ENCODE results near the gene PECR.

PECR gene

DNA sequence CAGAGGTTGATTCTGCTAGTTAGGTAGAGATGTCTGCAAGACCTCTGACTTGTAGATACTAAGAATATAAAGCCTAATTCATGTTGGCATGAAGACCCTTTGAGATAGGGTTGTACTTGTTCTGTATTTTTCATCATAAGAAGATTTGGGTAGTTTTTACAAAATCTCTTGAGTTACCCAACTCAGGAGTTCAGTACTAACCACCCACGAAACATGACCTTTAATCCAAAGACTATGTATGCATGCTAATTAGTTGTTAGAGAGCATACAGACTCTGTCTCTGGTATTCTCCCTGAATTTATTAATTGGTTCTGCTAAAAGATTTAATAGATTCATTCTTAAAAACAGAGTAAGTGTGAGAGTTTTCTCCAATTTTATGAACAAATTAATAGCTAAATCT is 16.9 kb downstream of the PECR start:
- TF ChIP-seq CTCF (IDR thresholded peaks at IDR 0.05) = no peak
- no peaks in the 10 kb centered on the region for H3K9me3 Mint-ChIP-seq
- no peak for DNase-seq
- H3K36me3 Mint-ChIP-seq (ENCODE audit: low read depth) = peaks cover 25% of the 10 kb centered on the region
- peaks cover 5% of the 10 kb centered on the region for H3K4me1 Mint-ChIP-seq
- H3K4me3 Mint-ChIP-seq = no peak overlapping the region
- no peaks in the 10 kb centered on the region for H3K27me3 Mint-ChIP-seq (ENCODE audit: low read depth, poor library complexity)
- H3K27ac Mint-ChIP-seq = no peak overlapping the region

DNA sequence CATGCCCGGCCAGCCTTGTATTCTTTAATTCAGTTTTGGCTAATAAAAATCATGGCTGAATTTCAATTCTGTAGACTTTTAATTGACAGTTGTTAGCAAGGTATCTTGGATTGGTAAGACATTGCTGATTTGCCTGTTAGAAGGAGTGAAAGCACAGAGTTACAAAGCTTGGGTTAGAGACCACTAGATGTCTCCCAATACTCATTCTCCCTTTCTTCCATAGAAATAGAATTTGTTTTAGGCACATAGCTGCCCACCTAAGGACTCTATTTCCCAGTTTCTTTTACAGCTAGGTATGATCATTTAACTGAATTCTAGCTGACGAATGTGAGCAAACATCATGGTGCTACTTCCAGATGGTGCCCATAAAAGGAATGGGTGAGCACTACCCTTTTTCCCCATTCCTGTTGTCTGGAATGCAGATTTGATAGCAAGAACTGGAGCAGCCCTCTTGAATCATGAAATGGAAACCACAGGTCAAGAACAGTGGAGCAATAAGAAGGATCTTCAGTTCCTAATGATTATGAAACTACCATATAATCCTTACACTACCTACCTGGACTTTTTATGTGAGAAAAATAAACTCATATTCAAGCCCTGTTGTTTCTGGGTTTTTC is 17.5 kb downstream of the PECR start:
- Mint-ChIP-seq H3K27ac (no peak overlapping the region), H3K4me1 (peaks cover 1% of the 10 kb centered on the region), H3K9me3 (no peaks in the 10 kb centered on the region), H3K4me3 (no peak overlapping the region), H3K27me3 (ENCODE audit: low read depth, poor library complexity) (no peaks in the 10 kb centered on the region), H3K36me3 (ENCODE audit: low read depth) (peaks cover 26% of the 10 kb centered on the region)
- no peak for TF ChIP-seq CTCF (IDR thresholded peaks at IDR 0.05)
- DNase-seq = no peak

- Mint-ChIP-seq H3K27me3 (ENCODE audit: low read depth, poor library complexity) (no peaks in the 10 kb centered on the region), H3K27ac (no peak overlapping the region), H3K9me3 (no peaks in the 10 kb centered on the region), H3K4me1 (peaks cover 20% of the 10 kb centered on the region), H3K4me3 (no peak overlapping the region), H3K36me3 (ENCODE audit: low read depth) (peaks cover 34% of the 10 kb centered on the region)
- TF ChIP-seq CTCF (IDR thresholded peaks at IDR 0.05) = no peak
- no peak for DNase-seq
Observed at GRCh38 chr2:216059233-216059834, 22.3 kb downstream of the PECR start.

- no peak for DNase-seq
- TF ChIP-seq CTCF (IDR thresholded peaks at IDR 0.05) = no peak
- peaks cover 35% of the 10 kb centered on the region for H3K36me3 Mint-ChIP-seq (ENCODE audit: low read depth)
- no peaks in the 10 kb centered on the region for H3K9me3 Mint-ChIP-seq
- H3K27ac Mint-ChIP-seq = peak overlapping the region; percentile 81
- H3K27me3 Mint-ChIP-seq (ENCODE audit: low read depth, poor library complexity) = no peaks in the 10 kb centered on the region
- no peak overlapping the region for H3K4me3 Mint-ChIP-seq
- peaks cover 20% of the 10 kb centered on the region for H3K4me1 Mint-ChIP-seq
Observed at GRCh38 chr2:216057688-216058193, 23.9 kb downstream of the PECR start.

DNA sequence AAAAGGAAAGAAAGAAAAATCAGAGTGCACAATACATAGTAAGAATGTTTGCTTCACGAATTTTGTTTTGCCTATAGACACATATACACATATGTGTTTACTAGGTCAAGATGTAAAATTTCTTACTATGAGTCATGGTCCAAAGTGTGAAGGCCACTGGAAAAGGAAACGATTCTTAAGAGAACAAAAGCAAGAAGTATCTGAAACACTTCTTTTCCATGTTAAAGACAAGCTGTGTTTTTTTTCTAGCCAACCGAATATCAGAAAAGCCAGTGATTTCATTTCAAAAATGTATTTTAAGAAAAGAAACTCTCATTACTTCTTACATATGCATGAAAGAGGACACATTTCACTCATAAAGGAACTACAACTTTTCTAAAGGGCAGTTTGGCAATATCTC is 24.9 kb downstream of the PECR start:
- DNase-seq = no peak
- no peak for TF ChIP-seq CTCF (IDR thresholded peaks at IDR 0.05)
- Mint-ChIP-seq H3K4me3 (no peak overlapping the region), H3K4me1 (peaks cover 20% of the 10 kb centered on the region), H3K27me3 (ENCODE audit: low read depth, poor library complexity) (no peaks in the 10 kb centered on the region), H3K27ac (no peak overlapping the region), H3K36me3 (ENCODE audit: low read depth) (peaks cover 36% of the 10 kb centered on the region), H3K9me3 (no peaks in the 10 kb centered on the region)

- Mint-ChIP-seq H3K9me3 (no peaks in the 10 kb centered on the region), H3K4me3 (no peak overlapping the region), H3K4me1 (peaks cover 20% of the 10 kb centered on the region), H3K27ac (peak overlapping the region; percentile 15), H3K36me3 (ENCODE audit: low read depth) (peaks cover 34% of the 10 kb centered on the region), H3K27me3 (ENCODE audit: low read depth, poor library complexity) (no peaks in the 10 kb centered on the region)
- TF ChIP-seq CTCF (IDR thresholded peaks at IDR 0.05) = no peak
- DNase-seq = no peak
Observed at GRCh38 chr2:216055680-216056079, 25.9 kb downstream of the PECR start.
